GM04504 (cell line): ENCODE measurements around the gene P2RX6.
"Not testable (repeated sequence)": the region's sequence is repeated elsewhere in the genome, so short reads cannot be mapped to it uniquely, and the experiment has no call there.

ENCODE experiments used
- DNase-seq: peaks from one replicate; pipeline ENCODE4 v3.0.0-alpha.2; 2012; ENCODE audit warnings: low read depth

P2RX6 gene

GRCh38 chr22:20994128-20994901 lies 20.6 kb upstream of the P2RX6 start:
- DNase-seq = no peak

- DNase-seq = no peak
Measured at GRCh38 chr22:20994902-20995241, 20.1 kb upstream of the P2RX6 start.

GRCh38 chr22:20995329-20996030 lies 19.5 kb upstream of the P2RX6 start:
- DNase-seq = no peak

- no peak for DNase-seq
Measured at GRCh38 chr22:20996031-20996410, 18.9 kb upstream of the P2RX6 start.

- no peak for DNase-seq
Measured at GRCh38 chr22:20996598-20997535, 18.1 kb upstream of the P2RX6 start.

- DNase-seq = no peak
Measured at GRCh38 chr22:20997536-20998257, 17.3 kb upstream of the P2RX6 start.

- no peak for DNase-seq
Measured at GRCh38 chr22:20998411-20999336, 16.3 kb upstream of the P2RX6 start.

GRCh38 chr22:20999350-21000206 lies 15.4 kb upstream of the P2RX6 start:
- DNase-seq = no peak

GRCh38 chr22:21000207-21000986 lies 14.6 kb upstream of the P2RX6 start:
- no peak for DNase-seq

GRCh38 chr22:21000987-21001600 lies 13.9 kb upstream of the P2RX6 start:
- no peak for DNase-seq

GRCh38 chr22:21001601-21002325 lies 13.2 kb upstream of the P2RX6 start, which contains the start of gene THAP7:
Gene THAP7, minus strand, starts transcription at chr22:21002118. Its CDS starts 207 bp downstream, at chr22:21001911.
- DNase-seq = peak; percentile 90

- no peak for DNase-seq
Measured at GRCh38 chr22:21003782-21004181, 11.2 kb upstream of the P2RX6 start.

GRCh38 chr22:21009208-21009607 lies 5.8 kb upstream of the P2RX6 start:
- DNase-seq = not testable (repeated sequence)

- no peak for DNase-seq
Measured at GRCh38 chr22:21009638-21010425, 5.1 kb upstream of the P2RX6 start.

- no peak for DNase-seq
Measured at GRCh38 chr22:21010426-21011113, 4.4 kb upstream of the P2RX6 start.
